ENCODE data around the gene CLIP2. TPM values are rescaled to one million over a fixed set of nuclear protein-coding genes. Genes with fewer than 3 reads are reported as not detected.
A peak's percentile ranks its signal among the peaks of the same experiment; 100 is the strongest.

The CLIP2 gene
- total RNA-seq, 2 experiments from 2014 or later = 3.0 to 3.8 TPM

DNA sequence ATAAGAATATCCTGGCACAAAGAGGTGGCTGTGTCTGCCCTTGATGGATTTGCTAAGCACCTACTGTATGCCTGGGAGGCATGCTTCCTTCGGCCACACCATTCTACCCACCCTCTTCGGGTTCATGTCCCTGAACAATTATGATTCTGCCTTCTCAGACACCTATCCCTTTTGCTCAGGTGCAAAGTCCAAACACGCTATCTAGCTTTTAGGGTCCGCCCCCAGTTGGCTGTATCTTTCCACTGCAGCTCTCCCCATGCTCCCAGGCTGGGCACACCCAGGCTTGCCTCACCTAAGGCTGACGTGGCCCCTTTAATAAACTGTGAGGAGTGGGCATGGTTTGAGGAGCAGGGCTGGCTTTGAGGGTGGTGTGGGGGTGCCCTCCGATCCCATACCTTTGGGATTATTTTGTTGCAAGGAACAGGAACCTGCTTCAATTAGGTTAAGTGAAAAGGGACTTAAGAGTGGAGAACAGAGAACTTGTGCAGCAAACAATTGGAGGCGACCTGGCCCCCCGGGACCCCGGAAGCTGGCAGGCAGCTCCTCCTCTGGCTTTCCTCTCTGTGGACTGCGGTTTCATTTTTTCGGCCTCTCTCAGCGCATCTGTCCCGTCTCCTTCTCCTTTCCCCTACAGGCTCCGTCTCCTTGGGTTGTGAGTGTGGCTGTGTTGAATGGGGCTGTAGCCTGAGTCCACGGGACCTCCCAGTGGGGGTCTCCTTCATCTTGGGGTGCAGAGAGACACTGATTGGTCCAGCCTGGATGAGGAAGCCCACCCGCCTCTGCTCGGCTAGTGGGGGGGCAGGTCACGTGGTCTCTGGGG lies 3.8 kb downstream of the CLIP2 start:
- POLR2A ChIA-PET = no interaction called here
- peaks cover 37% of the 10 kb centered on the region for H3K27me3 Mint-ChIP-seq
- no peak for ATAC-seq (ENCODE audit: low read depth)
- DNase-seq = no peak
- peaks cover 18% of the 10 kb centered on the region for H3K4me1 Mint-ChIP-seq
- H3K4me3 Mint-ChIP-seq = no peak overlapping the region
- H3K27ac Mint-ChIP-seq = no peak overlapping the region
- no peaks in the 10 kb centered on the region for H3K9me3 Mint-ChIP-seq
- no peaks in the 10 kb centered on the region for H3K36me3 Mint-ChIP-seq

DNA sequence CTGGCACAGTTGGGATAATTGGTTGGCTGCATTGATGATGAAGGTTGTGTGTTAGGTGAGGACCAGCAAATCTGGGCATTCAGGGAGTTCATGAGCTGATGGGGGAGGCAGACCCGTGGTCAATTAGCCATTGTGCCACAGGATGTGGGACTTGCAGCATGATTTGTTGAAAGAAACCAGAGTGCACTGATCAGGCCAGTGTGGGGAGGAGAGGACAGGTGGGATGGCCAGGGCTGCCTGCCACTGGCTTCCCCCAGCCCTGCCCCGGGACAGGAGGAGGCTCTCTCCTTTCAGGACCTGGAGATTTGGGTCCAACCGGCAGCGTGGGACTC lies 4.3 kb downstream of the CLIP2 start:
- POLR2A ChIA-PET = no interaction called here
- Mint-ChIP-seq H3K4me3 (no peak overlapping the region), H3K4me1 (peaks cover 12% of the 10 kb centered on the region), H3K9me3 (no peaks in the 10 kb centered on the region), H3K27ac (no peak overlapping the region), H3K27me3 (peaks cover 33% of the 10 kb centered on the region), H3K36me3 (no peaks in the 10 kb centered on the region)
- no peak for ATAC-seq (ENCODE audit: low read depth)
- DNase-seq = no peak

DNA sequence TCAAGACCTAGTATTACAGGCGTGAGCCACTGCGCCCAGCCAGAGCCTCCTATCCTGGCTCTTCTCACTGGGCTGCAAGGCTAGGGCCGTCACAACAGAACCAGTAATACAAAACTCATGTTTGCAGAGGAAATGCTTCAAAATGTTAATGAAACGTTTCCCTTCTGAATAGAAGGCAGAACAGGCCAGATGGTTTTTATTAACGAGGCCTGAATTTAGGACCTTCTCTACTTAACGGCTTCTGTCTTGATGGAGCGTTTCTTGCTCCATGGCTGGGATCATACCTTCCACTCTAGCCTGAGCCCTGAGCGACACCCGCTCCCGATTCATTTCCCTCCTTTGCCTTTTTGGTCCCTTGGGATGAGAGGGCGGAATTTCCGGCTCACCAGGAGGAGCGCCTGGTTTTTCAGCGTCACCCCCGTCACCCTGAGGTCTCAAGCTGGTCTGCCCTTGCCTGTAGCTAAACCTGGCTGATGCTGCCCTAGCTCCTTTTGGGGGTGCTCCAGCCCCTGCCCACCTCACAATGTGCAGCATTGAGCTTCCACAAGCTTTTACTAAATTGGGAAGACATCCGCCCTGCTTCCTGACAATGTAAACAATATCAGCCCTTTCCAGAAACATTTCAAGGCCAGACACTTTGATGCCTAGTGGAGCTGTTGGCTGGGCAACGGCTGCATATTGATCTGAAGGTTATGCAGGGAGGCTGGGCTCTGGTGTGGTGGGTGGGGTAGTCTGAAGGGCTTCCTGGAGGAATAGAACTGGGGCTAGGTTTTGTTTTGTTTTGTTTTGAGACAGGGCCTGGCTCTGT lies 5.2 kb downstream of the CLIP2 start:
- POLR2A ChIA-PET = no interaction called here
- no peaks in the 10 kb centered on the region for H3K36me3 Mint-ChIP-seq
- no peak overlapping the region for H3K27ac Mint-ChIP-seq
- ATAC-seq (ENCODE audit: low read depth) (no peak), DNase-seq (no peak)
- peaks cover 29% of the 10 kb centered on the region for H3K27me3 Mint-ChIP-seq
- no peaks in the 10 kb centered on the region for H3K9me3 Mint-ChIP-seq
- H3K4me1 Mint-ChIP-seq = peaks cover 8% of the 10 kb centered on the region
- H3K4me3 Mint-ChIP-seq = no peak overlapping the region

DNA sequence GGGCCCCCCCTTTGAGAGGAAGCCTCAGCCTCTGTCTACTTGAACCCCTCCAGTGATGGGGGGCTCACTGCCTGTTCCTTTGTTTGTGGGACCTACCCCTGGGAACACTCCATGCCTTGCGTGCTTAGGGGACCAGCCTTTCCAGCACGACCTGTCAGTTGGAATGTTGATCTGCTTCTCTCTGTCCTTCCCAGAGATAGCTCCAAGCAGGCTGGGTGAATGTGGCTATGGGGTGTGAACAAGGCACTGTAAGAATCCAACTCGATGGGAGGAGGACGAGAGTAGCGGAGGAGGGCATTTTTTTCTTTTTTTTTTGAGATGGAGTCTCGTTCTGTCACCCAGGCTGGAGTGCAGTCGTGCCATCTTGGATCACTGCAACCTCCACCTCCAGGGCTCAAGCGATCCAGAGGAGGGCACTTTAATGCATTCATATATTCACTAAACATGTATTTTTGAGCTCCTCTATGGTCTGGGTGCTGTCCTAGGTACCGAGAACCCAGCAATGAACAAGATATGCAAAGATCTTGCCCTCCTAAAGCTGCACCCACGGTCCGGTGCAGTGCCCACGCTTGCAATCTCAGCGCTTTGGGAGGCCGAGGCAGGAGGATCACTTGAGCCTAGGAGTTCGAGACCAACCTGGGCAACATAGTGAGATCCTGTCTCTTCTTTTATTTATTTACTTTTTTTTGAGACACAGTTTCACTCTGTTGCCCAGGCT lies 8.5 kb downstream of the CLIP2 start:
- Mint-ChIP-seq H3K27me3 (peaks cover 11% of the 10 kb centered on the region), H3K4me3 (no peak overlapping the region)

DNA sequence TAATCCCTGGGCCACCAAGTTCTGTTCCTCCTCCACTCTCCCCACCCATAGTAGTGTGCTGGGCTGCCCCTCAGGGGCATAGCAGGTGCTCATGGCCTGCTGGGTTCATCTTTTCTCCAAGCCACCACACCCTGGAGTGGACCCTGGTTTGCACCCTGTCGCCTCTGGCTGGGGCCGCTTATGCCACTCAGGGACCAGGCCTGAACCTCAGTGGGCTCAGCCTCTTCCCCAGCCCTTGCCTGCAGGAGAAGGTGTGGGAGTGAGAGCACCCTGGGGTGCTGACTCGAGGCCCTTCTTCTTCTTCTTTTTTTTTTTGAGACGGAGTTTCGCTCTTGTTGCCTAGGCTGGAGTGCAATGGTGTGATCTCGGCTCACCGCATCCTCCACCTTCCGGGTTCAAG lies 10.2 kb downstream of the CLIP2 start:
- no peaks in the 10 kb centered on the region for H3K9me3 Mint-ChIP-seq
- POLR2A ChIA-PET = no interaction called here
- ATAC-seq (ENCODE audit: low read depth) = no peak
- H3K4me1 Mint-ChIP-seq = no peaks in the 10 kb centered on the region
- H3K27me3 Mint-ChIP-seq = peaks cover 5% of the 10 kb centered on the region
- no peaks in the 10 kb centered on the region for H3K36me3 Mint-ChIP-seq
- DNase-seq = no peak
- H3K27ac Mint-ChIP-seq = no peak overlapping the region
- H3K4me3 Mint-ChIP-seq = no peak overlapping the region

More for the DNA sequence above, 8.5 kb downstream of the CLIP2 start:
- Mint-ChIP-seq H3K4me1 (peaks cover 5% of the 10 kb centered on the region), H3K9me3 (no peaks in the 10 kb centered on the region), H3K36me3 (no peaks in the 10 kb centered on the region), H3K27ac (no peak overlapping the region)
- ATAC-seq (ENCODE audit: low read depth) (no peak), DNase-seq (no peak)
- POLR2A ChIA-PET = no interaction called here

DNA sequence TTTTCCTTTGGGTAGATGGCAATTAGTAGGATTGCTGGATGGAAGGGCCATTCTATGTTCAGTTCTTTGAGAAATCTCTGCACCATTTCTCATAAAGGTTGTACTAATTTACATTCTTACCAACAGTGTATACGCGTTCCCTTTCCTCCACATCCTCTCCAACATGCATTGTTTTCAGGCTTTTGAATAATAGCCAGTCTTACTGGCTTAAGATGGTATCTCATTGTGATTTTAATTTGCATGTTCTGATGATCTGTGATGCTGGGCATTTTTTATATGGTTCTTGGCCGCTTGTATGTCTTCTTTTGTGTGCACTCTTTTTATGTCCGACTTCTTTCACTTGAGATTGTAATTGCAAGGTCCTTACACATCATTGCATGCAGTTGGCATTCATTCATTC lies 11.7 kb downstream of the CLIP2 start:
- Mint-ChIP-seq H3K4me3 (no peak overlapping the region), H3K4me1 (peaks cover under 1% of the 10 kb centered on the region), H3K27ac (no peak overlapping the region), H3K27me3 (peaks cover 2% of the 10 kb centered on the region), H3K36me3 (no peaks in the 10 kb centered on the region), H3K9me3 (no peaks in the 10 kb centered on the region)
- POLR2A ChIA-PET = no interaction called here
- ATAC-seq (ENCODE audit: low read depth) (no peak), DNase-seq (no peak)

DNA sequence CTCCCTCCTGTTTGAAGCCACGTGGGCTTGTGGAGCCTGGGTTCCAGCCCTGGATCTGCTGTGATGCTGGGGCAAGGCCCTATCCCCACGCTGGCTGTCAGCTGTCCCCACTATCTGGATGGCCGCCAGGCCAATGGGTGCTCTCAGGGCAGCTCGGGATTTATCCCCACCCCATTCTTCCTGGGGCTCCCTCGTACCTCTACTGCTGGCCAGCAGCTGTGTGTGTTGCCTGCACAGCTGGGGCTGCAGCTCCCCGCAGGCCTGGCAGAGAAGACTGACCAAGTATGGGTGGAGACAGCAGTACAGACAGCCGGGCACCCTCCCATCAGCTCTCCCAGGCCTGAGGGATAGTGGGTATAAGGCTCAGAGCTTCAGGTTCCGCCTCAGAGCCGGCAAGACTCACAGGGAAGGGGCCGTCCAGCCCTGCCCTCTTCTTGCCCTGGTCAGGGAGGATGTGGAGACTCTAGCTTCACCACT lies 13.6 kb downstream of the CLIP2 start:
- Mint-ChIP-seq H3K27ac (no peak overlapping the region), H3K9me3 (no peaks in the 10 kb centered on the region), H3K4me3 (no peak overlapping the region), H3K36me3 (no peaks in the 10 kb centered on the region), H3K27me3 (peaks cover 9% of the 10 kb centered on the region), H3K4me1 (peaks cover 17% of the 10 kb centered on the region)
- ATAC-seq (ENCODE audit: low read depth) (no peak), DNase-seq (no peak)
- POLR2A ChIA-PET = no interaction called here

DNA sequence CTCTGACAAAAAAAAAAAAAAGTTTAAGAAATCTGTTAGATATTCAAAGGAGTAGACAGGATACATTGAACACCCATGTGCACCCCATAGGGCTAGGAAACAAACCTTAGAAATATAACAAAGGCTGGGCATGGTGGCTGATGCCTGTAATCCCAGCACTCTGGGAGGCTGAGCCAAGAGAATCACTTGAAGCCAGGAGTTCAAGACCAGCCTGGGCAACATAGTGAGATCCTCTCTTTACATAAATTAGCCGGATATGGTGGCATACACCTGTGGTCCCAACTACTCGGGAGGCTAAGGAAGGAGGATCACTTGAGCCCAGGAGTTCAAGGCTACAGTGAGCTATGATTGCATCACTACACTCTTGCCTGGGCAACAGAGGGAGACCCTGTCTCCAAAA lies 15.3 kb downstream of the CLIP2 start:
- Mint-ChIP-seq H3K9me3 (no peaks in the 10 kb centered on the region), H3K27ac (no peak overlapping the region), H3K4me1 (peaks cover 19% of the 10 kb centered on the region), H3K27me3 (peaks cover 11% of the 10 kb centered on the region), H3K36me3 (no peaks in the 10 kb centered on the region), H3K4me3 (no peak overlapping the region)
- POLR2A ChIA-PET = no interaction called here
- no peak for ATAC-seq (ENCODE audit: low read depth)
- DNase-seq = no peak

DNA sequence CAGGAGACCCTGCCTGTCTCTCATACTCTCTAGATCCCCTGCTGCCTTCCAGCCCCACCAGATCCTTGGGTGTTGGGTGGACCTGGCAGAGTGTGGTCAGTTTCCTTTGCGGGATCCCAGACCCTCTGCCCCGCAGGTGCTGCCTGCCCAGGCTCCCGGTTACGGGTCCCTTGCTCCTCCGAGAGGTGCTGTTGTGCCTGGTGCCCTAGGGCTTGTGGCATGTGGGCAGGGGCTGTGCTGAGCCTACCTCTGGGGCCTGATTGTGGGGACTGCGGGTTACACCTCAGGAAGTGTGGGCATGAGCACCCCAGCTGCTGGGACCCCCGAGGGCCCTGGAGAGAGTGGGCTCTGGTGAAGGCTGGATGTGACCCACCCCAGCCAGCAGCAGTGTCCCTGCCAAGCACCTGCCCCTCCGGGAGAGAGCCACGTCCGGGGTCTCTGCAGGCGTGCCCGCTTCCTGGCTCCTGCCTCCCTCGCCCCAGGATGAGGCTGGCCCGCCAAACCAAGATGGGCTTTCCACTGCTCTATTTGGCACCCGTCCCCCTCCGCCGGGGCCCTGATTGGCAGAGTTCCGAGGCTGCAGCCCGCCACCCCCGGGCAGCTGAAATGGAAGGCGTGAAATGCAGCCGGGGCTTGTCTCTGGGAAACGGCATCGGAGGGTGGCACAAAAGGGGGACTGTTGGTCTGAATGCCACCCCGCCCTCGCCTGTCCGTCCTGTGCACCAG lies 17.0 kb downstream of the CLIP2 start:
- peak; percentile 46 for ATAC-seq (ENCODE audit: low read depth)
- DNase-seq = peak; percentile 45
- H3K27me3 Mint-ChIP-seq = peaks cover 9% of the 10 kb centered on the region
- no peak overlapping the region for H3K27ac Mint-ChIP-seq
- no peaks in the 10 kb centered on the region for H3K9me3 Mint-ChIP-seq
- H3K36me3 Mint-ChIP-seq = no peaks in the 10 kb centered on the region
- H3K4me3 Mint-ChIP-seq = peak overlapping the region; percentile 51
- POLR2A ChIA-PET = no interaction called here
- peaks cover 20% of the 10 kb centered on the region for H3K4me1 Mint-ChIP-seq

DNA sequence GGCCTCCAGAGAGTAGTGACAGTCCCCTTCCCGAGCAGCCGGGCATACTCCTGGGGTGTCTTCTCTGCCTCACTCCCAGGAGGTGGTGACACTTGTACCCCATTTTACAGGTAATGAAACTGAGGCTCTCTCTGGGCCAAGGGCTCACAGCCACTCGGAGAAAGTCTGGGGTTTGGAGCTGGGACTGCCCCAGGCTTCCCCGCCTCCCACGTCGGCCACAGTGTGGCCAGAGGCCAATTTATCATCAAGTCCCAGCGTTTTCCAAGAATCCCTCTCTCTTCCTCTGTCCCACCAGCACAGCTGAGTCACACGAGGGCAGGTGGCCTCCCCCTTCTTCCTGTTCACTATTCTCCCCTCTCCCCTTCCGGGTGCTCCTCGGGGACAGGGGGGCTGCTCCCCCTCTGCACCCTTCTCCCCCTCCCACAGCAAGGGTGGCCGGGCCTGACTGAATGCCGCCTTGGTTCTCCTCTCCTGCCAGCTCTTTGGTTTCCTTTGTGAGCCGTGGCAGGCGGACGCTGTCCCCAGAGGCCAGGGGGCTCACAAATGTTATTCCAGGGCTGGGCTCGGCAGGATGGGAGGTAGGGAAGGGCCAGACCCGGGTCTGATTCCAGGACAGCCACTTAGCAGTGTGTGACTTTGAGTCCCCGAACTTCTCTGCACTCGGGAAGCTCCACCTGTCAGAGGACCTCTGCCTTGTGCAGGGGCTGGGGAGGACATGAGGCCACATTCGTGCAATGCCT lies 17.7 kb downstream of the CLIP2 start:
- H3K27me3 Mint-ChIP-seq = peaks cover 9% of the 10 kb centered on the region
- POLR2A ChIA-PET = interaction anchor here (0.5 kb wide), 1 partner anchor 89 kb away, joined by 3 read pairs; no protein-coding TSS in a partner anchor
- peak overlapping the region; percentile 64 for H3K27ac Mint-ChIP-seq
- H3K4me1 Mint-ChIP-seq = peaks cover 24% of the 10 kb centered on the region
- H3K4me3 Mint-ChIP-seq = peak overlapping the region; percentile 51
- ATAC-seq (ENCODE audit: low read depth) = peak; percentile 28
- no peaks in the 10 kb centered on the region for H3K36me3 Mint-ChIP-seq
- DNase-seq = peak; percentile 37
- H3K9me3 Mint-ChIP-seq = no peaks in the 10 kb centered on the region

DNA sequence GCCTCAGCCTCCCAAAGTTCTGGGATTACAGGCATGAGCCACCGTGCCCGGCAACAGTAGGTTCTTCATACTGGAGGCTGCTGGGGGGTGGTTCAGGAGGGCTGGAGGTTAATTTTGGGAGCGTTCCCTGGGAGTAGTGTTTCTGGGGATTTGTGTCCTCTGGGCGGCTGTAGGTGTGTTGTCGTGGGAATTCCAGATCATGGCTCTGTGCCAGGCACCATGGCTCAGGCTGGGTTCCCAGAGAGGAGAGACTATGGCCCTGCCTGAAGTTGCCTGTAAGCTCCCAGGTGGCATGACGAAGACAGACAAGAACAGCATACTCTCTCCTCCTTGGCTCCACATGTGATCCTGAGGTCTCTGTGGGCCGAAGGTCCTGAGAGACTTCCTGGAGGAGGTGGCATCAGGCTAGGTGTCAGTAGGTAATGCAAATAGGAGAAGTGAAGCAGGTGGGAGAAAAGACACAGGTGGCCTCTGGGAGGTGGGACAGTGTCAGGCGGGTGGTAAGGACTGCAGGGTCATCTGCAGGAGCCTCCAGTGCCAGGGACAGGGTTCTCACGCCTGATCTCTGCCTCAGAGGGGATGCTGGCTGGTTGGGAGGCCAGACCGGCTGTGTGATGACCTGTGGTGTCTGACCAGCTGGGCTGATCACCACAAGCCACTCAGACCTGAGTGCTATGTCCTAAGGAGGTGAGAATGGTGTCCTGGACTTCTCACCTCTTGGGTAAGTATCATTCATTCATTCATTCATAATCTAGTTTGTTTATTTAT lies 18.7 kb downstream of the CLIP2 start:
- H3K27ac Mint-ChIP-seq = peak overlapping the region; percentile 22

DNA sequence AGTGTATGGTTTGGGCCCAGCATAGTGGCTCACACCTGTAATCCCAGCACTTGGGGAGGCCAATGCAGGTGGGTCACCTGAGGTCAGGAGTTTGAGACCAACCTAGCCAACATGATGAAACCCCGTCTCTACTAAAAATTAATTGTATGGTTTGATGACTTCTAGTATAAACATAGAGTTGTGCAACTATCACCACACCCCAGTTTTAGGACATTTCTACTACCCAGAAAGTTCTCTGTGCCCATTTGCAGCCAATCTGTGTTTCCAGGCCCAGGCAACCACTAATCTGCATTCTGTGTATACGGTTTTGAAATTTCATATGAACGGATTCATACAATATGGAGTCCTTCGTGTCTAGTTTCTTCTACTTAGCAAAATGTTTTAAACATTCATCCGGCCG lies 20.0 kb downstream of the CLIP2 start:
- POLR2A ChIA-PET = no interaction called here
- no peak overlapping the region for H3K4me3 Mint-ChIP-seq
- H3K9me3 Mint-ChIP-seq = no peaks in the 10 kb centered on the region
- H3K27me3 Mint-ChIP-seq = peaks cover 9% of the 10 kb centered on the region
- no peak overlapping the region for H3K27ac Mint-ChIP-seq
- ATAC-seq (ENCODE audit: low read depth) (no peak), DNase-seq (no peak)
- peaks cover 25% of the 10 kb centered on the region for H3K4me1 Mint-ChIP-seq
- H3K36me3 Mint-ChIP-seq = no peaks in the 10 kb centered on the region

More for the DNA sequence above, 18.7 kb downstream of the CLIP2 start:
- POLR2A ChIA-PET = no interaction called here
- Mint-ChIP-seq H3K9me3 (no peaks in the 10 kb centered on the region), H3K36me3 (no peaks in the 10 kb centered on the region), H3K4me1 (peaks cover 25% of the 10 kb centered on the region), H3K4me3 (no peak overlapping the region), H3K27me3 (peaks cover 9% of the 10 kb centered on the region)
- ATAC-seq (ENCODE audit: low read depth) (no peak), DNase-seq (no peak)
